Astrocyte (in vitro differentiated cells and primary cell): Measurements from ENCODE around the gene GCNT1. TPM values are rescaled to one million over a fixed set of nuclear protein-coding genes. Genes with fewer than 3 reads are reported as not detected.

Experiments
- DNase-seq: peaks from one replicate; pipeline ENCODE4 v3.0.0-alpha.2; 2010; ENCODE audit warnings: low read depth
- FAIRE-seq: peaks from 2 replicates; lab custom pipeline; 2011; peaks lifted over from hg19 to GRCh38; lab: Jason Lieb, UNC
- H2AFZ ChIP-seq: 2 replicates; pipeline ENCODE4 v1.6.0; 2012; ENCODE audit warnings: low read depth, low read length, inconsistent platforms
- H3K27ac ChIP-seq: 2 replicates; pipeline ENCODE4 v1.5.1; 2011; ENCODE audit warnings: low read depth, low read length, inconsistent platforms
- H3K27me3 ChIP-seq: 2 replicates; pipeline ENCODE4 v1.6.0; 2011; ENCODE audit warnings: low read length, inconsistent platforms; ENCODE audit not compliant: insufficient read depth
- H3K36me3 ChIP-seq: 2 replicates; pipeline ENCODE4 v1.5.1; 2011; ENCODE audit warnings: low read length, inconsistent platforms; ENCODE audit not compliant: insufficient read depth
- H3K4me1 ChIP-seq: 2 replicates; pipeline ENCODE4 v1.5.1; 2011; ENCODE audit warnings: low read length, inconsistent platforms; ENCODE audit not compliant: insufficient read depth
- H3K4me2 ChIP-seq: 2 replicates; pipeline ENCODE4 v1.6.0; 2012; ENCODE audit warnings: low read length, inconsistent platforms
- H3K4me3 ChIP-seq: 2 replicates; pipeline ENCODE4 v1.5.1; 2011; ENCODE audit warnings: low read depth, mild to moderate bottlenecking, low read length, inconsistent platforms; ENCODE audit not compliant: insufficient read depth
- H3K79me2 ChIP-seq: 2 replicates; pipeline ENCODE4 v1.6.0; 2012; ENCODE audit warnings: mild to moderate bottlenecking, low read length, inconsistent platforms; ENCODE audit not compliant: insufficient read depth
- H3K9ac ChIP-seq: 2 replicates; pipeline ENCODE4 v1.6.0; 2012; ENCODE audit warnings: mild to moderate bottlenecking, low read length, inconsistent platforms
- H3K9me3 ChIP-seq: 2 replicates; pipeline ENCODE4 v1.5.1; 2012; ENCODE audit warnings: low read depth, mild to moderate bottlenecking, low read length, inconsistent platforms; ENCODE audit not compliant: insufficient read depth
- H4K20me1 ChIP-seq: 2 replicates; pipeline ENCODE4 v1.6.0; 2012; ENCODE audit warnings: low read length, inconsistent platforms; ENCODE audit not compliant: insufficient read depth
- H3K27ac Mint-ChIP-seq: one replicate; pipeline ENCODE4 v1.8.0; 2021; ENCODE audit warnings: mild to moderate bottlenecking, mixed read lengths; ENCODE audit not compliant: unreplicated experiment
- H3K27me3 Mint-ChIP-seq: one replicate; pipeline ENCODE4 v1.8.0; 2021; ENCODE audit warnings: low read depth, mixed read lengths; ENCODE audit not compliant: unreplicated experiment
- H3K36me3 Mint-ChIP-seq: one replicate; pipeline ENCODE4 v1.8.0; 2021; ENCODE audit warnings: low read depth, mixed read lengths; ENCODE audit not compliant: unreplicated experiment
- H3K4me1 Mint-ChIP-seq: one replicate; pipeline ENCODE4 v1.8.0; 2021; ENCODE audit warnings: low read depth, mixed read lengths; ENCODE audit not compliant: unreplicated experiment
- H3K4me3 Mint-ChIP-seq: one replicate; pipeline ENCODE4 v1.8.0; 2021; ENCODE audit warnings: mild to moderate bottlenecking, moderate library complexity, mixed read lengths; ENCODE audit not compliant: unreplicated experiment
- H3K9me3 Mint-ChIP-seq: one replicate; pipeline ENCODE4 v1.8.0; 2021; ENCODE audit warnings: mild to moderate bottlenecking, mixed read lengths; ENCODE audit not compliant: unreplicated experiment
- CTCF ChIP-seq: IDR thresholded peaks from 2 replicates; pipeline ENCODE4 v1.5.1; 2011; ENCODE audit warnings: low read depth, mild to moderate bottlenecking, inconsistent platforms, low read length, moderate library complexity; ENCODE audit not compliant: insufficient read depth
- EZH2 ChIP-seq: IDR thresholded peaks from 2 replicates; pipeline ENCODE4 v1.6.1; 2012; ENCODE audit warnings: mild to moderate bottlenecking, low read length, inconsistent platforms; ENCODE audit not compliant: insufficient read depth
- total RNA-seq: library from RNA; stranded (reverse); gene quantifications from 2 replicates; pipeline ENCODE4 v1.2.1, GENCODE V29; 2021

Gene GCNT1
- total RNA-seq, 1 donor from 2014 or later: 14.7 TPM

DNA sequence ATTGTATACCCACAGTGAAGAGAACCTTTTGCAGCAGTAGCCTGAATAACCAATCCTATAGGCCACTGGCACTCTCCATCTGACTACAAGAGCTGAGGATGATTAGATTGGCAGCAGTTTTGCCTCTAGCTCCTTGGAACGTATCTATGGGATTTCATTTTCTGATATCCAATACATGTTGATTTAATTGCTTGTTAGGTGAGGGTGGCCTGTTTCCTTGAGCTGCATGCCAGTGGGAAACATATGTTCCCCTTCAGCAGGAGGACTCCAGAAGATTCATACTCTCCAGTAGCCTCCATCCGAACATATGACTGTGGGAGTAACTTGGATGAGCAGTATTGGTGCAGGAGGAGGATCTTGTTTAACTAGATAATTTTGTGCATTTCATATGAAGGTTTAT lies 51.5 kb downstream of the GCNT1 start:
- H3K27ac Mint-ChIP-seq: no peak overlapping the region
- Histone ChIP-seq H3K9me3 (no peaks in the 10 kb centered on the region), H3K27ac (no peak overlapping the region), H3K27me3 (no peaks in the 10 kb centered on the region), H3K36me3 (no peaks in the 10 kb centered on the region), H3K9ac (no peak overlapping the region), H2AFZ (no peak overlapping the region), H3K79me2 (no peaks in the 10 kb centered on the region), H4K20me1 (no peaks in the 10 kb centered on the region), H3K4me2 (no peak overlapping the region), H3K4me1 (peaks cover 2% of the 10 kb centered on the region), H3K4me3 (no peak overlapping the region)
- no peaks in the 10 kb centered on the region for H3K36me3 Mint-ChIP-seq
- peaks cover 9% of the 10 kb centered on the region for H3K4me1 Mint-ChIP-seq
- DNase-seq: no peak
- no peak for FAIRE-seq
- H3K9me3 Mint-ChIP-seq: peaks cover 3% of the 10 kb centered on the region
- no peaks in the 10 kb centered on the region for H3K27me3 Mint-ChIP-seq
- no peak overlapping the region for H3K4me3 Mint-ChIP-seq
- TF ChIP-seq EZH2 (no peak), CTCF (no peak)

DNA sequence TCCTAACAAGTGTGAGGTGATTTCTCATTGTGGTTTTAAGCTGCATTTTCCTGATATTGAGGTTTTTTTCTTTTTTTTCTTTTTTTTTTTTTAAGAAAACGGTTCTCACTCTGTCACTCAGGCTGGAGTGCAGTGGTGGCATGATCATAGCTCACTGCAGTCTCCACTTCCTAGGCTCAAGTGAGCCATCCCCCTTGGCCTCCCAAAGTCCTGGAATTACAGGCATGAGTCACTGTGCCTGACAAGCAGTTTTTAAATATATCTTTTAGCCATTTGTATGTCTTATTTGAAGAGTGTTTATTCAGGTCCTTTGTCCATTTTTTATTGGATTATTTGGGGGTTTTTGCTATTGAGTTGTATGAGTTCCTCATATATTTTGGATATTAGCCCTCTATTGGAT lies 53.8 kb downstream of the GCNT1 start:
- peaks cover 3% of the 10 kb centered on the region for H3K9me3 Mint-ChIP-seq
- FAIRE-seq (no peak), DNase-seq (peak; percentile 74)
- Histone ChIP-seq H3K9ac (no peak overlapping the region), H3K4me1 (peaks cover 2% of the 10 kb centered on the region), H3K27me3 (no peaks in the 10 kb centered on the region), H4K20me1 (no peaks in the 10 kb centered on the region), H3K4me2 (no peak overlapping the region), H3K36me3 (no peaks in the 10 kb centered on the region), H2AFZ (no peak overlapping the region), H3K9me3 (no peaks in the 10 kb centered on the region), H3K27ac (no peak overlapping the region), H3K79me2 (no peaks in the 10 kb centered on the region), H3K4me3 (no peak overlapping the region)
- H3K27me3 Mint-ChIP-seq: no peaks in the 10 kb centered on the region
- H3K27ac Mint-ChIP-seq: no peak overlapping the region
- H3K36me3 Mint-ChIP-seq: no peaks in the 10 kb centered on the region
- no peak overlapping the region for H3K4me3 Mint-ChIP-seq
- TF ChIP-seq CTCF: no peak
- no peak for TF ChIP-seq EZH2
- peaks cover 18% of the 10 kb centered on the region for H3K4me1 Mint-ChIP-seq

DNA sequence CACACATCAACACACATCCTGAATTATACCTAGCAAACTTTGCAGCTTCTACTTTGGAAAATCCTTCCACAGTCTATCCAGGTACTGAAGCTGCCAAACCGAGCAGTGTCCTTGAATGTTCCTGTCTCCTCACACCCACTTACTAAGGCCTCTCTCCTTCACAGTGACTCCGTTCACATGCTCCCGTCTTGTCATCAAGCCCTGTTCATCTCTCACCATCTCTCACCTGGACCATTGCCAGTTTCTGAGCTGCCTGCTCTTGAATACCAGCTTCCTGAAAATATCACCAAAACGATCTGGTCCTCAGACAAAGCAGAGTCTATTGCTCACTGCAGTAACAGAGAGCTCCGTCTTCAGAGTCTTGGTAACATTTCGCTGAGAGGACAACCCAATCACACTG lies 57.4 kb downstream of the GCNT1 start:
- Histone ChIP-seq H3K4me2 (no peak overlapping the region), H3K27ac (no peak overlapping the region), H3K4me3 (no peak overlapping the region), H3K9ac (no peak overlapping the region), H2AFZ (no peak overlapping the region), H3K4me1 (peaks cover 7% of the 10 kb centered on the region), H3K79me2 (no peaks in the 10 kb centered on the region), H3K27me3 (no peaks in the 10 kb centered on the region), H3K9me3 (no peaks in the 10 kb centered on the region), H3K36me3 (no peaks in the 10 kb centered on the region), H4K20me1 (no peaks in the 10 kb centered on the region)
- DNase-seq (no peak), FAIRE-seq (no peak)
- no peaks in the 10 kb centered on the region for H3K27me3 Mint-ChIP-seq
- H3K4me3 Mint-ChIP-seq: no peak overlapping the region
- peaks cover 37% of the 10 kb centered on the region for H3K4me1 Mint-ChIP-seq
- H3K27ac Mint-ChIP-seq: no peak overlapping the region
- no peak for TF ChIP-seq EZH2
- TF ChIP-seq CTCF: no peak
- peaks cover 3% of the 10 kb centered on the region for H3K9me3 Mint-ChIP-seq
- H3K36me3 Mint-ChIP-seq: no peaks in the 10 kb centered on the region
